ENCODE results near the gene KDM2A.
"Not testable (repeated sequence)": the region's sequence is repeated elsewhere in the genome, so short reads cannot be mapped to it uniquely, and the experiment has no call there.

Gene KDM2A

GRCh38 chr11:67119585-67120391 is 725 bp downstream of the KDM2A start:
- peak overlapping the region; percentile 94 for H2AK5ac ChIP-seq (ENCODE audit: low read depth, low read length)
- no CpG with 5 or more reads among the region's 61 CpGs for WGBS, 2 donors (ENCODE audit: extremely low coverage in 2 of 2, insufficient read length in 2 of 2, insufficient replicate concordance in 1 of 2)
- peak overlapping the region; percentile 86 to 98 for H3K4me3 ChIP-seq (ENCODE audit: low read length in 2 of 2)
- H3K79me1 ChIP-seq (ENCODE audit: low read depth, low read length): peaks cover 8% of the 10 kb centered on the region
- H4K8ac ChIP-seq (ENCODE audit: low read depth, low read length): no peak overlapping the region
- no peak overlapping the region for H4K91ac ChIP-seq (ENCODE audit: low read depth, low read length, poor library complexity)
- H3K4me1 ChIP-seq (ENCODE audit: control insufficient read depth in 2 of 2, insufficient read depth in 1 of 2, low read depth in 1 of 2, low read length in 2 of 2): peaks cover 3 to 11% of the 10 kb centered on the region in 2 donors
- H2BK5ac ChIP-seq (ENCODE audit: low read length): peak overlapping the region; percentile 93
- H3K36me3 ChIP-seq (replicated peaks in 1 of 2; ENCODE audit: control insufficient read depth in 2 of 2, insufficient read depth in 2 of 2, low read length in 2 of 2): peaks cover 2 to 20% of the 10 kb centered on the region in 2 donors
- peak overlapping the region; percentile 99 for H3K18ac ChIP-seq (ENCODE audit: low read length)
- no peak overlapping the region for H3K23ac ChIP-seq (ENCODE audit: low read depth, low read length, poor library complexity)
- peak overlapping the region; percentile 92 for H3K14ac ChIP-seq (ENCODE audit: low read length)
- no peak overlapping the region for H2BK120ac ChIP-seq (ENCODE audit: low read depth, low read length)
- peak overlapping the region; percentile 93 for H2AFZ ChIP-seq (ENCODE audit: low read length)
- peak overlapping the region; percentile 96 for H3K9ac ChIP-seq (ENCODE audit: low read depth, low read length, poor library complexity)
- H3K27me3 ChIP-seq (ENCODE audit: control insufficient read depth in 3 of 3, insufficient read depth in 3 of 3, low read depth in 1 of 3, low read length in 3 of 3): no peaks in the 10 kb centered on the region
- H3K9me3 ChIP-seq (replicated peaks in 1 of 2; ENCODE audit: control insufficient read depth in 2 of 2, insufficient read depth in 1 of 2, low read depth in 1 of 2, low read length in 2 of 2): no peaks in the 10 kb centered on the region
- H3K4ac ChIP-seq (ENCODE audit: low read length): no peak overlapping the region
- peak; percentile 11 for DNase-seq (ENCODE audit: low spot score)
- H3K4me2 ChIP-seq (ENCODE audit: insufficient read depth, low read length, poor library complexity, severe bottlenecking): peak overlapping the region; percentile 63
- peak overlapping the region; percentile 92 for H3K27ac ChIP-seq (replicated peaks; ENCODE audit: low read length)
- H2BK12ac ChIP-seq (ENCODE audit: low read length): no peak overlapping the region
- peak overlapping the region; percentile 98 for H2BK15ac ChIP-seq (ENCODE audit: low read length)

DNA sequence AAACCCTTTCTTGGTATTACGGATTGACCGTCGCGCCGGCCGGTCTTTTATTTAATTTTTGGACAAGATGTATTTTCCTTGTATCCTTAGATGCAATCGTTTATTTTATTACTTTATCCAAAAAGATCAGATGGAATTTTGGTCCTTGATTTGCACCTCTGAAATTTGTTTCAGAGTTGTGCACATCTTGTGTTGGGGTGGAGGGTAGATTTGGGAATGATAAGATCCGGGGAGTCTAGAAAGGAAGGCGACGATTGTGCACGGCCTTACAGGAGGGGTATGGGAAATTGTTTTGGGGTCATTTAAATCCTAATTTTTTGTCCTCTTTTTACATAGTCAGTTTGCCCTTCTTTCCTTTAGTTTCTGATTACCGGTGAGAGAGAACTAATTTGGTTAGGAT is 1.4 kb downstream of the KDM2A start:
- Histone ChIP-seq H2BK120ac (ENCODE audit: low read depth, low read length) (no peak overlapping the region), H2BK5ac (ENCODE audit: low read length) (no peak overlapping the region), H3K9me3 (replicated peaks in 1 of 2; ENCODE audit: control insufficient read depth in 2 of 2, insufficient read depth in 1 of 2, low read depth in 1 of 2, low read length in 2 of 2) (no peaks in the 10 kb centered on the region), H3K79me1 (ENCODE audit: low read depth, low read length) (peaks cover 8% of the 10 kb centered on the region), H3K23ac (ENCODE audit: low read depth, low read length, poor library complexity) (no peak overlapping the region), H2BK15ac (ENCODE audit: low read length) (no peak overlapping the region), H3K18ac (ENCODE audit: low read length) (no peak overlapping the region), H2AK5ac (ENCODE audit: low read depth, low read length) (no peak overlapping the region), H3K4me2 (ENCODE audit: insufficient read depth, low read length, poor library complexity, severe bottlenecking) (peak overlapping the region; percentile 63), H4K91ac (ENCODE audit: low read depth, low read length, poor library complexity) (no peak overlapping the region), H3K36me3 (replicated peaks in 1 of 2; ENCODE audit: control insufficient read depth in 2 of 2, insufficient read depth in 2 of 2, low read length in 2 of 2) (peaks cover 2 to 24% of the 10 kb centered on the region in 2 donors), H3K4me3 (ENCODE audit: low read length in 2 of 2) (peak overlapping the region; percentile 86 to 98), H3K9ac (ENCODE audit: low read depth, low read length, poor library complexity) (no peak overlapping the region), H3K27me3 (ENCODE audit: control insufficient read depth in 3 of 3, insufficient read depth in 3 of 3, low read depth in 1 of 3, low read length in 3 of 3) (no peaks in the 10 kb centered on the region), H2AFZ (ENCODE audit: low read length) (peak overlapping the region; percentile 93), H4K8ac (ENCODE audit: low read depth, low read length) (no peak overlapping the region), H3K27ac (replicated peaks; ENCODE audit: low read length) (no peak overlapping the region), H3K14ac (ENCODE audit: low read length) (no peak overlapping the region), H2BK12ac (ENCODE audit: low read length) (no peak overlapping the region), H3K4me1 (ENCODE audit: control insufficient read depth in 2 of 2, insufficient read depth in 1 of 2, low read depth in 1 of 2, low read length in 2 of 2) (peaks cover 3 to 11% of the 10 kb centered on the region in 2 donors), H3K4ac (ENCODE audit: low read length) (no peak overlapping the region)
- no CpG with 5 or more reads among the region's 12 CpGs for WGBS, 2 donors (ENCODE audit: extremely low coverage in 2 of 2, insufficient read length in 2 of 2, insufficient replicate concordance in 1 of 2)
- DNase-seq (ENCODE audit: low spot score): no peak

DNA sequence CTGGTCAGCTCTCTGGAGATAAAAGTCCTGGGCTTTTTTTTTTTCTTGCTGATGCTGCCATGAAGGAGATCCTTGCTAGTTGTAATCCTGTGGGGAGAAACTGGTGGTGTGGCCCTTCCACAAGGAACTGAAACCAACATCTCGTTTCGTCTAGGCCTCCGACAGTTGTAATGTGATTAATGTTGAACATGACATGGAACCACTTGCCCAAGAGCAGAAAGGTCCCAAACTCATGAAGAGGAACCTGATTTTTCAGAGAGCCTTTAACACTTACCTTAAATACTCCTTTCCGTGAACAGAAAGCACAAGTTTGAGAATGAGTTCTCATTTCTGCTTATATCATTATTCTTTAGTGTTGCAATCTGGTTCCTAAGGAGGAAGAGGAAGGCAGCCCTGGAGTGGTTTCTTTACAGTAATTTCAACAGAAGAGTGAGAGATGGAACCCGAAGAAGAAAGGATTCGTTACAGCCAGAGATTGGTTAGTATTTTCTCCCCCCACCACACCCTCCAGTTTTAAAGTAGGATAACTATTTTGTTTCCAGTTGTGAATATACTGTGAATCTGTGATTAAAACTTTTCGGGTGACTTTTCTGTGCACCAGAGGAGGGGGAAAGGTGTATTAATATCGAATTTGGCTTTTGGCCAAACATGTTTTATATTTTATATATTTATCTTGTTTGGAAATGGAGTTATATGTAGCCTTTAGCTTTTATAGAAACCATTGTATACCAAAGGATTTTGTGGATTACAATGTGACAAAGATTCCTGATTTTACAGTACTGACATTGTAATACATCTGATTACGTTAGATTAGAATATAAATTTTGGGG is 2.0 kb downstream of the KDM2A start:
- peaks cover 2 to 28% of the 10 kb centered on the region in 2 donors for H3K36me3 ChIP-seq (replicated peaks in 1 of 2; ENCODE audit: control insufficient read depth in 2 of 2, insufficient read depth in 2 of 2, low read length in 2 of 2)
- no peak overlapping the region for H2AK5ac ChIP-seq (ENCODE audit: low read depth, low read length)
- H3K14ac ChIP-seq (ENCODE audit: low read length): no peak overlapping the region
- H3K27ac ChIP-seq (replicated peaks; ENCODE audit: low read length): no peak overlapping the region
- H2AFZ ChIP-seq (ENCODE audit: low read length): no peak overlapping the region
- no peak overlapping the region for H3K18ac ChIP-seq (ENCODE audit: low read length)
- H3K4ac ChIP-seq (ENCODE audit: low read length): no peak overlapping the region
- H4K91ac ChIP-seq (ENCODE audit: low read depth, low read length, poor library complexity): no peak overlapping the region
- no peak overlapping the region for H2BK15ac ChIP-seq (ENCODE audit: low read length)
- H3K9ac ChIP-seq (ENCODE audit: low read depth, low read length, poor library complexity): no peak overlapping the region
- peak overlapping the region; percentile 86 to 98 for H3K4me3 ChIP-seq (ENCODE audit: low read length in 2 of 2)
- H3K23ac ChIP-seq (ENCODE audit: low read depth, low read length, poor library complexity): no peak overlapping the region
- H4K8ac ChIP-seq (ENCODE audit: low read depth, low read length): no peak overlapping the region
- no peaks in the 10 kb centered on the region for H3K9me3 ChIP-seq (replicated peaks in 1 of 2; ENCODE audit: control insufficient read depth in 2 of 2, insufficient read depth in 1 of 2, low read depth in 1 of 2, low read length in 2 of 2)
- DNase-seq (ENCODE audit: low spot score): no peak
- H3K4me1 ChIP-seq (ENCODE audit: control insufficient read depth in 2 of 2, insufficient read depth in 1 of 2, low read depth in 1 of 2, low read length in 2 of 2): peaks cover 3 to 11% of the 10 kb centered on the region in 2 donors
- H2BK120ac ChIP-seq (ENCODE audit: low read depth, low read length): no peak overlapping the region
- H3K27me3 ChIP-seq (ENCODE audit: control insufficient read depth in 3 of 3, insufficient read depth in 3 of 3, low read depth in 1 of 3, low read length in 3 of 3): no peaks in the 10 kb centered on the region
- peak overlapping the region; percentile 48 for H3K4me2 ChIP-seq (ENCODE audit: insufficient read depth, low read length, poor library complexity, severe bottlenecking)
- no peak overlapping the region for H2BK12ac ChIP-seq (ENCODE audit: low read length)
- WGBS, 2 donors (ENCODE audit: extremely low coverage in 2 of 2, insufficient read length in 2 of 2, insufficient replicate concordance in 1 of 2): no CpG with 5 or more reads among the region's 9 CpGs
- H2BK5ac ChIP-seq (ENCODE audit: low read length): no peak overlapping the region
- H3K79me1 ChIP-seq (ENCODE audit: low read depth, low read length): peaks cover 8% of the 10 kb centered on the region

- H2BK120ac ChIP-seq (ENCODE audit: low read depth, low read length); H3K27ac ChIP-seq (replicated peaks; ENCODE audit: low read length); H4K91ac ChIP-seq (ENCODE audit: low read depth, low read length, poor library complexity); H3K4me2 ChIP-seq (ENCODE audit: insufficient read depth, low read length, poor library complexity, severe bottlenecking); H2AFZ ChIP-seq (ENCODE audit: low read length); DNase-seq (ENCODE audit: low spot score); H2BK15ac ChIP-seq (ENCODE audit: low read length); H3K4me3 ChIP-seq (ENCODE audit: low read length in 2 of 2); H3K4ac ChIP-seq (ENCODE audit: low read length); H3K23ac ChIP-seq (ENCODE audit: low read depth, low read length, poor library complexity); H2BK5ac ChIP-seq (ENCODE audit: low read length); H2BK12ac ChIP-seq (ENCODE audit: low read length); H3K4me1 ChIP-seq (ENCODE audit: control insufficient read depth in 2 of 2, insufficient read depth in 1 of 2, low read depth in 1 of 2, low read length in 2 of 2); H4K8ac ChIP-seq (ENCODE audit: low read depth, low read length); H3K27me3 ChIP-seq (ENCODE audit: control insufficient read depth in 3 of 3, insufficient read depth in 3 of 3, low read depth in 1 of 3, low read length in 3 of 3); H3K18ac ChIP-seq (ENCODE audit: low read length); H3K14ac ChIP-seq (ENCODE audit: low read length); H3K9ac ChIP-seq (ENCODE audit: low read depth, low read length, poor library complexity); H3K9me3 ChIP-seq (replicated peaks in 1 of 2; ENCODE audit: control insufficient read depth in 2 of 2, insufficient read depth in 1 of 2, low read depth in 1 of 2, low read length in 2 of 2); H2AK5ac ChIP-seq (ENCODE audit: low read depth, low read length): not testable (repeated sequence)
- Histone ChIP-seq H3K79me1 (ENCODE audit: low read depth, low read length) (peaks cover 11% of the 10 kb centered on the region), H3K36me3 (replicated peaks in 1 of 2; ENCODE audit: control insufficient read depth in 2 of 2, insufficient read depth in 2 of 2, low read length in 2 of 2) (peaks cover 4 to 49% of the 10 kb centered on the region in 2 donors)
- WGBS, 2 donors (ENCODE audit: extremely low coverage in 2 of 2, insufficient read length in 2 of 2, insufficient replicate concordance in 1 of 2): no CpG with 5 or more reads among the region's 5 CpGs
These were observed 4.7 kb downstream of the KDM2A start for GRCh38 chr11:67123801-67124200.
